Endodermal cell (in vitro differentiated cells): ENCODE results near the gene POU5F1. TPM values are rescaled to one million over a fixed set of nuclear protein-coding genes. Genes with fewer than 3 reads are reported as not detected.

Experiments
- DNase-seq: peaks from one replicate; pipeline ENCODE4 v3.0.0-alpha.2; 2017
- H3K27ac ChIP-seq: 2 replicates; pipeline ENCODE4 v1.5.1; 2013; ENCODE audit warnings: mild to moderate bottlenecking, low read depth, low read length, moderate library complexity
- H3K27me3 ChIP-seq: 2 replicates; pipeline ENCODE4 v1.6.1; 2013; ENCODE audit warnings: mild to moderate bottlenecking, low read length, moderate library complexity; ENCODE audit not compliant: insufficient read depth, control insufficient read depth, poor library complexity, severe bottlenecking
- H3K36me3 ChIP-seq: 2 replicates; pipeline ENCODE4 v1.7.0; 2013; ENCODE audit warnings: mild to moderate bottlenecking, low read length, moderate library complexity; ENCODE audit not compliant: control insufficient read depth, insufficient read depth
- H3K4me1 ChIP-seq: one replicate; pipeline ENCODE4 v1.7.0; 2013; ENCODE audit warnings: low read length; ENCODE audit not compliant: control insufficient read depth, insufficient read depth
- H3K4me3 ChIP-seq: 2 replicates; pipeline ENCODE4 v1.5.1; 2013; ENCODE audit warnings: mild to moderate bottlenecking, low read length, moderate library complexity
- H3K9ac ChIP-seq: 2 replicates; pipeline ENCODE4 v1.6.1; 2013; ENCODE audit warnings: mild to moderate bottlenecking, low read length, moderate library complexity; ENCODE audit not compliant: poor library complexity, severe bottlenecking; ENCODE audit errors: extremely low read depth
- H3K9me3 ChIP-seq: 2 replicates; pipeline ENCODE4 v1.6.1; 2013; ENCODE audit warnings: mild to moderate bottlenecking, low read length, moderate library complexity; ENCODE audit not compliant: control insufficient read depth
- H3K27ac Mint-ChIP-seq: 2 replicates; pipeline ENCODE4 v1.8.0; 2020; ENCODE audit warnings: mixed read lengths
- H3K27me3 Mint-ChIP-seq: 2 replicates; pipeline ENCODE4 v1.8.0; 2021; ENCODE audit warnings: mild to moderate bottlenecking, mixed read lengths; ENCODE audit not compliant: insufficient read depth
- H3K36me3 Mint-ChIP-seq: 2 replicates; pipeline ENCODE4 v1.8.0; 2020; ENCODE audit warnings: low read depth, mixed read lengths
- H3K4me1 Mint-ChIP-seq: 2 replicates; pipeline ENCODE4 v1.8.0; 2020; ENCODE audit warnings: mixed read lengths
- H3K4me3 Mint-ChIP-seq: 2 replicates; pipeline ENCODE4 v1.8.0; 2020; ENCODE audit warnings: mild to moderate bottlenecking, moderate library complexity, mixed read lengths
- H3K9me3 Mint-ChIP-seq: 2 replicates; pipeline ENCODE4 v1.8.0; 2020; ENCODE audit warnings: mild to moderate bottlenecking, mixed read lengths
- CTCF ChIP-seq: fragments of 200-600 bp; sonication (generic); conservative IDR thresholded peaks from 2 replicates; pipeline ENCODE4 v1.5.0; 2021; ENCODE audit warnings: antibody characterized with exemption, mild to moderate bottlenecking
- WGBS, 2 experiments: methylation state at CpG; one replicate each; pipeline versions ENCODE4 v1.1.5 to v1.1.7; 2013; ENCODE audit warnings: missing lambda C conversion rate in 2 of 2, mixed read lengths in 1 of 2; ENCODE audit not compliant: insufficient coverage in 1 of 2, insufficient read length in 1 of 2; 5-methylcytosine and 5-hydroxymethylcytosine counted together
- total RNA-seq, 2 donors: library from RNA; stranded (reverse); fragmentation: NEBNext Ultra II Directional in 1 of 2; extraction: Animal tissue kit (Norgen Biotek cat#: 25700) in 1 of 2; gene quantifications; 2 replicates in 1 of 2; 3 replicates in 1 of 2; pipeline ENCODE4 v1.2.1, GENCODE V29; 2021

POU5F1 gene
- total RNA-seq, 2 donors from 2014 or later, result 106 to 687 TPM

DNA sequence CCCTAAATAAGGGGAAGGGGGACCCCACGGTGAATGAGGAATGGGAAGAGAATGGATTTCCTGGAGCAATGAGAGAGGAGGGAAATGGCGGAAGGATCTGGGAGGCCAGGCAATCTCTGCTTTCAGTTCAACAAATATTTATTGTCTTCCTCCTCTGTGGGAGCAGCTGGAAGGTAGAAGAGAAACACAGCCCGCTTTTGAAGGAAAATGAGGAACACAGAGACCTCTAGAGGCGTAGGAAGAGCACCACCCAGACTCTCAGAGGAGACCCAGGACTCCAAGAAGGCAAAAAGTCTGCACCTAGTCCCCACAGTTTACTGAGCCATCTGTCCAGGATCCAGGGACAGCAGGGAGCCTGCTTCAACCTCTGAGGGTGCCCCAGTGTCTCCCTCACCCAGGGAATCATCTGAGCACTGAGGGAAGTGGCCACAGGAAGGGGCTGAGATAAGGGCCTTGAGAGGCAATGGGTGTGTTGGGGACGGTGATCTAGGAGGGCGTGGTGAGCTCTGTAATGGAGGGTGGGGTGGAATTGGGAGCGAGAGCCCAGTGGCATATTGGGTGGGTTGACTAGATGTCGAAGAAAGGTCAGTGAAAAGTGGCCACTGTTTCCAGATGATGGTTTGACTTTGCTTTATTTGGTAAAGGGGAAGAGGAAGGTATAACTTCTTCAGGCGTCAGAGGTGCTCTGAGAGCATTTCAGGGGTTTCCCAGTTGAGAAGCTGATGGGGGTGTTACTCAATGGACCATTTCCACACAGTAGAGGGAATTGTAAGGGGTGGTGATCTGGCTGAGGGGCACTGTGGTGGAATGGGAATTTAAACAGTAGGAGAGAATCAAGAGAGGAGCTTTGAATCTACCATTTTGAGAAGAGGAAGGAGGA is 55.3 kb downstream of the POU5F1 start:
- Histone ChIP-seq H3K4me3 (no peak overlapping the region), H3K27me3 (no peaks in the 10 kb centered on the region), H3K9ac (no peak overlapping the region), H3K4me1 (peaks cover 9% of the 10 kb centered on the region), H3K36me3 (no peaks in the 10 kb centered on the region), H3K27ac (no peak overlapping the region), H3K9me3 (no peaks in the 10 kb centered on the region)
- Mint-ChIP-seq H3K4me1 (peaks cover 26% of the 10 kb centered on the region), H3K27me3 (peaks cover 15% of the 10 kb centered on the region), H3K4me3 (no peak overlapping the region), H3K9me3 (no peaks in the 10 kb centered on the region), H3K27ac (peak overlapping the region; percentile 9), H3K36me3 (no peaks in the 10 kb centered on the region)
- no peak for DNase-seq
- peak; percentile 60 for TF ChIP-seq CTCF
- 83 to 96% methylated on average over 5 to 9 of the region's 9 CpGs for WGBS, 2 experiments

DNA sequence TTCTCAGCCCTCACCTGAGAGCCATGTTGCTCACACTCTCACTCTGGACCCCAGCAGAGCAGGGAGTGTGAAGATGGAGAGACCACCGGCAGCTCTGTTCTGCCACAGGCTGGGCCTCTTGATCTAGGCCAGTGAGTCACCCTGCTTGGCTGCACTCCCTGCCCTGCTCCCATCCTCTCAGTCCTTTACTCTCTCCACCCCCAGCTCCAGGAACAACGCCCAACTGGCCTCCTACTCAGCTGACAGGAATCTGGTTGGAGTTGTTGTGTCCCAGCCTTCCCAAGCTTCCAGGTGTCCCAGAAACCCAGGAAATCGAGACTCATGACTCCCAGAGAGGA is 56.0 kb downstream of the POU5F1 start, which contains the start of gene PSORS1C1:
TSS of gene PSORS1C1 (plus strand) at position 260 of the 338 bp plus-strand sequence. CDS start 14,833 bp downstream, outside the sequence.
- peaks cover 32% of the 10 kb centered on the region for H3K4me1 Mint-ChIP-seq
- Histone ChIP-seq H3K27me3 (no peaks in the 10 kb centered on the region), H3K9ac (no peak within 1 kb of the TSS), H3K4me3 (no peak within 1 kb of the TSS), H3K9me3 (no peaks in the 10 kb centered on the region), H3K27ac (no peak within 1 kb of the TSS), H3K36me3 (no peaks in the 10 kb centered on the region), H3K4me1 (peaks cover 9% of the 10 kb centered on the region)
- no peak for TF ChIP-seq CTCF
- peak within 1 kb of the TSS; percentile 9 for H3K27ac Mint-ChIP-seq
- peak; percentile 80 for DNase-seq
- no peaks in the 10 kb centered on the region for H3K36me3 Mint-ChIP-seq
- H3K9me3 Mint-ChIP-seq, result no peaks in the 10 kb centered on the region
- H3K4me3 Mint-ChIP-seq, result no peak within 1 kb of the TSS
- WGBS, 2 experiments, result 62 to 67% methylated on average over 1 to 3 of the region's 3 CpGs
- peaks cover 18% of the 10 kb centered on the region for H3K27me3 Mint-ChIP-seq

Other genes starting within 250 kb of the POU5F1 start
- gene SFTA2, start 238.5 kb downstream of the POU5F1 start, total RNA-seq, result not detected
- gene MUCL3, start 229.7 kb downstream of the POU5F1 start, total RNA-seq, result under 1 TPM; 0.18 TPM
- not detected for gene MUC21, start 187.0 kb downstream of the POU5F1 start, total RNA-seq
- gene MUC22, start 160.2 kb downstream of the POU5F1 start, total RNA-seq, result not detected
- not detected for gene C6orf15, start 58.1 kb downstream of the POU5F1 start, total RNA-seq
- 1 to 10 TPM; 1.1 to 1.2 TPM for gene PSORS1C1, start 55.9 kb downstream of the POU5F1 start, total RNA-seq
- gene CDSN, start 50.2 kb downstream of the POU5F1 start, total RNA-seq, result not detected
- not detected for gene PSORS1C2, start 31.6 kb downstream of the POU5F1 start, total RNA-seq
- gene CCHCR1, start 12.9 kb downstream of the POU5F1 start, total RNA-seq, result 10 to 100 TPM; 56.5 to 73.6 TPM
- 10 to 100 TPM; 10.8 to 12.5 TPM for gene TCF19, start 12.1 kb downstream of the POU5F1 start, total RNA-seq
- gene HLA-C, start 101.4 kb upstream of the POU5F1 start, total RNA-seq, result 100 to 1,000 TPM; 248 to 442 TPM
- 1,000 to 10,000 TPM in 1 of 2 donors, 100 to 1,000 TPM in 1; 194 to 1,067 TPM for gene HLA-B, start 186.5 kb upstream of the POU5F1 start, total RNA-seq
- gene MICA, start 232.9 kb upstream of the POU5F1 start, total RNA-seq, result 10 to 100 TPM; 12.5 to 13.7 TPM